Left ventricle myocardium superior (tissue), 1 donor: ENCODE measurements around the gene MARVELD3. TPM values are rescaled to one million over a fixed set of nuclear protein-coding genes. Genes with fewer than 3 reads are reported as not detected.
"Not testable (repeated sequence)": the region's sequence is repeated elsewhere in the genome, so short reads cannot be mapped to it uniquely, and the experiment has no call there.

Experiments used
- ATAC-seq: fragments of 200-7000 bp; cut with Tn5 transposase; one replicate; pipeline ENCODE4 v1.9.1; 2020; ENCODE audit warnings: mild to moderate bottlenecking, moderate library complexity
- DNase-seq: peaks from one replicate; pipeline ENCODE4 v3.0.0-alpha.2; 2020
- intact Hi-C: fragments of 100-400 bp; cut with micrococcal nuclease; formaldehyde crosslinking; loops from one replicate; pipeline ENCODE4 v1.11.0; 2022
- total RNA-seq: library from RNA; stranded (reverse); fragmentation: NEBNext Ultra II Directional; extraction: Animal tissue kit (Norgen Biotek cat#: 25700); gene quantifications from one replicate; pipeline ENCODE4 v1.2.1, GENCODE V29; 2021
- donor health status: DM: no; HTN: yes; CAD: no; lungs with severe emphysema.

The MARVELD3 gene
- total RNA-seq, 1 donor from 2014 or later: not detected

GRCh38 chr16:71614956-71615355 lies 11.0 kb upstream of the MARVELD3 start:
- DNase-seq, ATAC-seq, intact Hi-C loops: not testable (repeated sequence)

- no peak for DNase-seq
- ATAC-seq: no peak
- intact Hi-C loops: no loop called here
These were observed 7.6 kb upstream of the MARVELD3 start for GRCh38 chr16:71618429-71618828.

DNA sequence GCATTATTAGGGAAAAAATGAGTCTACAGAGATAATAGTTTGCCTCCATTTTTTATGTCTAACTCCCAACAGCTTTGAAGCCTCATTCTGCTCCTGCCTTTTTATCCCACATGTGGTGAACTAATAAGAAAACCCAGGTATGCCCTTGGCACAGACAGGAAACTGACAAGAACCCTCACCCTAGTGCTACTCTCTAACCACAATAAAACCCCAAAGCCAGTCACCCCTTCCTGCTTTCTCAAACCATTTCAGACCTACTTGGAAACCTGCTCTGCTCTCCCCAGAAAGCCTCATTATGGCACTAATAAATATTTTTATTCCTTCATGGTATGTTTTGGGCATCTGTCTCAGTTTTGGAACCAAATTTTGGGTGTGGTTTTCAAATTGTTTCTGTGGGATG lies 3.9 kb upstream of the MARVELD3 start:
- ATAC-seq (no peak), DNase-seq (no peak)
- intact Hi-C loops: no loop called here

DNA sequence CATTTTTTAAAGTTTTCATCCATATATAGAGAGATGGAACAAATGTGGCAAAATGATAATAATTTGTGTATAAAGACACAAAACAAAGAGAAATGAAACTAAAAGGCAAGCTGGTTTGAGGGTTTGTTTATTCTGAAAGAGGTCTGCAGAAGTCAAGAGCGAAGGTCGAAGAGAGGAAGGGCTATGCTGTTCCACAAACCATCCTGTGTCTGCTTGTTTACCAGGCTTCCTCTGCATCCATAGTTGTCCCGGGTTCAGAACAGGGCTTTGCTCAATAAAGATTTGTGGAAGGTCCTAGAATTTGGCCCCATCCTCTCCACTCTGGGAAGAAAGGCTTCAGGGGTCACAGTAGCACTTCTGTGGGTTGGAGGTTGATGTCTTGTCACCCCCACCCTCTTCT lies 2.4 kb upstream of the MARVELD3 start:
- intact Hi-C loops: no loop called here
- ATAC-seq (no peak), DNase-seq (no peak)

GRCh38 chr16:71625113-71625850 lies 702 bp upstream of the MARVELD3 start:
- intact Hi-C loops: no loop called here
- DNase-seq (no peak), ATAC-seq (no peak)

- DNase-seq: no peak
- intact Hi-C loops: no loop called here
- no peak for ATAC-seq
These were observed 852 bp downstream of the MARVELD3 start for GRCh38 chr16:71626858-71627213.

- DNase-seq: no peak
- intact Hi-C loops: no loop called here
- ATAC-seq: no peak
These were observed 1.8 kb downstream of the MARVELD3 start for GRCh38 chr16:71627731-71628181.

- intact Hi-C loops: no loop called here
- no peak for DNase-seq
- no peak for ATAC-seq
These were observed 2.8 kb downstream of the MARVELD3 start for GRCh38 chr16:71628810-71629209.

- ATAC-seq: no peak
- no peak for DNase-seq
- intact Hi-C loops: no loop called here
These were observed 3.5 kb downstream of the MARVELD3 start for GRCh38 chr16:71629278-71630016.

- no peak for ATAC-seq
- DNase-seq: no peak
- intact Hi-C loops: no loop called here
These were observed 4.8 kb downstream of the MARVELD3 start for GRCh38 chr16:71630808-71631207.

DNA sequence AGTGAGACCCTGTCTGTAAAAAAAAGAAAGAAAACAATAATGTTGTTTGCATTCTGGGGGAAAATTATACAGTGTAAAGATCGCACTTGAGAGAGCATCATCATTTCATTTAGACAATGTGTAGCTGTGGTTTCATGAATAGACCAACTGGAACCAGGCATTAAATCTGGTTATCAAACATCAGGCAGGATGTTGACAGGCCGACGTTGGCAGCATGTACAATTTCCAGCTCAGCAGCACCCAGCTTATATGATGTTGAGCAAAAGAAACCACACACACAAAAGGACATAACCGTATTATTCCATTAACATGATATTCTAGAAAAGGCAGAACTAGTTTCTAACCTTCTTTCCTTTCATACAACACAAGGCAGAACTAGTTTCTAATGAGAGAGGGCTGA lies 5.8 kb downstream of the MARVELD3 start:
- ATAC-seq: no peak
- intact Hi-C loops: no loop called here
- no peak for DNase-seq

DNA sequence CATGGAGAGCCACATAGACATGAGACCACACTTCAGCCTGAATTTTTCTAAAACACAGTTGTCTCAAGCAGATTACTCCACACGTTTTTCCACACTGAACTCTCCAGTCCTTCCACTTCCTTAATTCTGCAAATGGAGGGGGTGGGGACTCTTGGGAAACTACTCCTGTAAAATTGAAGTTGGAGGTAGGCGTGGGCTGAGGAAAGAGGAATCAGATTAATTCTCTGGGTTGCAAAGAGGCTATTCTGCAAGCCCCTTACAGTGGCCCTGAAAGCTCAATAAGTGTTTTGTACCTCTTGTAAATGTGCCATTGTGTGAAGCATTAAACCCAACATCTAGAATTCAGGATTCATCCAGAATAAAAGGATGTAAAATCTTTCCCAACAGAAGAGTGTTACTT lies 9.6 kb downstream of the MARVELD3 start:
- intact Hi-C loops: no loop called here
- DNase-seq: no peak
- no peak for ATAC-seq

DNA sequence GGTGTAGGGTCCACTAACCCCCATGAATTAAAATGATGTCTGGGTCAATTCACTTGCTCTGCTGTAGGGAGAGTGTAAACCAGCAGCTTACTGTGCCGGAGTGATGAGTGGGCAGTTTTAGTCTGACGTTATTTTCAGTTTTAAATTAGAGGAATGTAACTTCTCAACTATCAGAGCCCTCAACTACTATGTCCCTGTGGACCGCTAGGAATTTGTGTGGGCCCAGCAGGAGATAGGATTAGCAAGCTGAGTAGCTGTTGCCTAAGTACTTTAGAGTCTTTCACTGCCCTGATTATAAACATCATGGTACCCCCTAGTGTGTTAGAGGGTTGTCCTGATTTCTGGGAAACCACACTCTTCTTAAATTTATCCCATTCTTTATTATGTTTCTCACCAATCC lies 11.4 kb downstream of the MARVELD3 start:
- intact Hi-C loops: no loop called here
- peak; percentile 64 for ATAC-seq
- DNase-seq: no peak

DNA sequence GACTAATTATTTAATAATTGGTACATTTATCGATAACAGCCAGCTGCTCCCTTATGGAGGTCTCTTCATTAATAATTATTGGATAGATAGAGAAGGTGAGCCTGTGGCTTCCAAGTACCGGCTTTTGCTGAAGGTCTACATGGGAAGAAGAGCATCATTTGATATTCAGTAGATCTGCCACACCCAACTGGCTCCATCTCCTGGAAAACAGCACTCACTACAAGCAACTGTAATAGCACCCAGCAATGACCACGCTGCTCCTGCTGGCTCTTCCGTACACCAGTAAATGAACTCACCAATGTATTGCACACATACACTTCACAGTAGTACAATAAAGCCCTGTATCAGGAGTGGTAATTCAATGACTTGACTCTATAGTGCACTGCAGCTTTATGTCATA lies 19.5 kb downstream of the MARVELD3 start:
- no peak for ATAC-seq
- intact Hi-C loops: no loop called here
- DNase-seq: no peak

- DNase-seq (no peak), ATAC-seq (no peak)
- intact Hi-C loops: no loop called here
These were observed 21.4 kb downstream of the MARVELD3 start for GRCh38 chr16:71647391-71647790.

GRCh38 chr16:71648162-71648561 lies 22.2 kb downstream of the MARVELD3 start:
- no peak for DNase-seq
- intact Hi-C loops: no loop called here
- ATAC-seq: no peak

DNA sequence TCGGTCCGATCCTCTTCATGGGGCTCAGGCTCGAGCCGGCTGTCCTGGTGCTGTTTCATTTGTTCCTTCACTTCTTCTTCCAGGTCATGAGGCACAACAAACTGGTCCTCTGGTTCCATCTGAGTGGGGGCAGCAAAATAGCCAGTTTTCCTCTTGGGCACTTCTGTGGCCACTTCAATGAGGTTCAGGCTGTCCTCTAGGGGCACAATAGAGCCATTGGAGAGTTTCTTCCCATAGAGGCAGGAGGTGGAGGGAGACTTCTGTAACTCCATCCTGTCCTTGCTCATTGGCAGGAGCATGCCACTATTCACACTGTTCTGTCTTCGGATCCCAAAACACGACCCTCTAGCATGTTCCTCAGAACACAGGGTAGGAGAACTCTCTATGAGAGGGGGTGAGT lies 22.9 kb downstream of the MARVELD3 start:
- DNase-seq (no peak), ATAC-seq (no peak)
- intact Hi-C loops: no loop called here

DNA sequence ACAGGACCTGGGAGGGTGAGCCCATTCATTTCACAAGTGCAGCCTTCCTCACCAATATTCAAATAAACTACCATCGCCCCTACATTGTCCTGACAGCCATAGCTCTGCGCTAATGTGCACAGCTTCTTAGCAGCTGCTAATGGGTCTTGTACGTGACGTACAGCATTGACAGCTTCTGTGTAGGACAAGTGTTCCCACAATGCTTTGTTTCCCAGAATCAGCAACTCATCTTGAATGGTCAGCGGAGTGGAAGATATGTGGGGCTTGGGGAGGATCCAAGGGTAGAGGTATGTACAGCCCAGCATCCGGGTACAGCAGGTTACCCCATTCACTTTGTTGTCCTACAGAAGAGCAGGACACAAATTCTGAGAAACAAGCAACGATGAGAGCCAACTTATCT lies 23.7 kb downstream of the MARVELD3 start:
- intact Hi-C loops: no loop called here
- no peak for ATAC-seq
- DNase-seq: no peak

- intact Hi-C loops: no loop called here
- no peak for ATAC-seq
- no peak for DNase-seq
These were observed 32.8 kb downstream of the MARVELD3 start for GRCh38 chr16:71658771-71659170.

- ATAC-seq (no peak), DNase-seq (no peak)
- intact Hi-C loops: no loop called here
These were observed 33.5 kb downstream of the MARVELD3 start for GRCh38 chr16:71659471-71659870.

DNA sequence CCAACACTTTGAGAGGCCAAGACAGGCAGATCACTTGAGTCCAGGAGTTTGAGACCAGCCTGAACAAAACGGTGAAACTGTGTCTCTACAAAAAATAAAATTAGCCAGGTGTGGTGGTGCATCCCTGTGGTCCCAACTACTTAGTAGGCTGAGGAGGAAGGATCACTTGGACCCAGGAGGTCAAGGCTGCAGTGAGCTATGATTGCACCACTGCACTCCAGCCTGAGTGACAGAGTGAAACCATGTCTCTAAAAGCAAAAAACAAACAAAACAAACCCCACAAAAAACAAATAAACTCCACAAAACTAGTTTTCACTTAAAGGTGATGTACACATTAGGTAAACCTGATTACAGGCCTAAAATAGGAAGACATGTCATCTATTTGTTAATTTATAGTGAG lies 40.3 kb downstream of the MARVELD3 start:
- ATAC-seq: no peak
- no peak for DNase-seq
- intact Hi-C loops: no loop called here
